Adrenal gland (tissue), 12 donors: ENCODE results near the gene HIRA. TPM values are rescaled to one million over a fixed set of nuclear protein-coding genes. Genes with fewer than 3 reads are reported as not detected.

ENCODE experiments used
- DNase-seq, 7 donors: peaks; one replicate each; pipeline ENCODE4 v3.0.0-alpha.2; 2019 to 2020
- H3K27ac ChIP-seq, 5 donors: fragments of 200-600 bp; sonication (generic) in 4 of 5; 1 replicate in 3 of 5; 2 replicates in 2 of 5; pipeline versions ENCODE4 v1.5.1 to v1.8.0; 2016 to 2020; ENCODE audit warnings: mild to moderate bottlenecking in 1 of 5
- H3K27me3 ChIP-seq: fragments of 200-600 bp; 2 replicates; pipeline ENCODE4 v1.8.0; 2021
- H3K36me3 ChIP-seq, 2 donors: fragments of 200-600 bp; replicated peaks in 1 of 2; 1 replicate in 1 of 2; 2 replicates in 1 of 2; pipeline versions ENCODE4 v1.5.1 to v1.8.0; 2018 to 2022
- H3K4me1 ChIP-seq, 2 donors: fragments of 200-600 bp; replicated peaks in 1 of 2; 1 replicate in 1 of 2; 2 replicates in 1 of 2; pipeline versions ENCODE4 v1.5.1 to v1.8.0; 2018 to 2021
- H3K4me3 ChIP-seq, 4 donors: fragments of 200-600 bp; sonication (generic) in 3 of 4; one replicate each; pipeline ENCODE4 v1.5.1; 2016 to 2018
- H3K9me3 ChIP-seq, 3 donors: fragments of 200-600 bp; sonication (generic) in 1 of 3; replicated peaks in 1 of 3; 1 replicate in 2 of 3; 2 replicates in 1 of 3; pipeline versions ENCODE4 v1.5.1 to v1.8.0; 2016 to 2021
- POLR2A ChIP-seq, 2 donors: fragments of 450-650 bp; IDR thresholded peaks; one replicate each; pipeline ENCODE4 v1.6.1; 2017; ENCODE audit warnings: antibody characterized with exemption in 2 of 2, mild to moderate bottlenecking in 2 of 2, moderate library complexity in 1 of 2
- whole genome bisulfite sequencing, 4 donors: extraction: QIAGEN DNeasy Blood & Tissue Kit in 2 of 4; methylation state at CpG; one replicate each; pipeline versions ENCODE4 v1.1.5 to v1.1.7; 2013 to 2017; 5-methylcytosine and 5-hydroxymethylcytosine counted together
- intact Hi-C, 2 donors: fragments of 100-400 bp; cut with DNase I; formaldehyde crosslinking; loops; one replicate each; pipeline versions ENCODE4 v1.14.1 to v1.15.0; 2022 to 2023
- polyA plus RNA-seq, 3 donors: library from polyadenylated mRNA; stranded (reverse); fragments of 200-250 nt in 2 of 3; fragments of 350-450 nt in 1 of 3; fragmentation: Illumina TruSeq in 1 of 3; extraction: RNeasy Lipid Tissue Mini Kit (QIAGEN cat#74804) in 1 of 3; gene quantifications; one replicate each; pipeline ENCODE4 v1.2.3, GENCODE V29; 2013 to 2014
- total RNA-seq, 9 donors: library from RNA; depleted of rRNA in 4 of 9; stranded (reverse); fragments of >200 nt in 4 of 9; fragments of 120-200 nt in 1 of 9; fragmentation: NEBNext Ultra II Directional in 1 of 9; extraction: Animal tissue kit (Norgen Biotek cat#: 25700) in 1 of 9; gene quantifications; one replicate each; pipeline versions ENCODE4 v1.1.0 to v1.2.4, GENCODE V29; 2013 to 2023
- TF ChIP-seq, protein P1 (sequence below), 6 experiments: fragments of 450-650 bp in 4 of 6; fragments of 200-600 bp in 2 of 6; sonication (generic) in 1 of 6; IDR thresholded peaks; 1 replicate in 5 of 6; 2 replicates in 1 of 6; pipeline versions ENCODE4 v1.5.1 to v1.8.0; 2016 to 2021; ENCODE audit warnings: antibody characterized with exemption in 6 of 6, mild to moderate bottlenecking in 2 of 6, moderate library complexity in 1 of 6
- donor health status: healthy with polysubstance abuse.
- donor health status: Bipolar disorder and iron deficiency.
- donor health status: DM: yes; HTN: yes; CAD: no.
- donor health status: DM: no; HTN: no; CAD: no.
- donor health status: DM: no; HTN: no; CAD: no.
- donor health status: DM: yes; HTN: yes; CAD: no.

The HIRA gene
- total and polyA plus RNA-seq, 12 donors = 8.4 to 47.8 (median 20.8) TPM

DNA sequence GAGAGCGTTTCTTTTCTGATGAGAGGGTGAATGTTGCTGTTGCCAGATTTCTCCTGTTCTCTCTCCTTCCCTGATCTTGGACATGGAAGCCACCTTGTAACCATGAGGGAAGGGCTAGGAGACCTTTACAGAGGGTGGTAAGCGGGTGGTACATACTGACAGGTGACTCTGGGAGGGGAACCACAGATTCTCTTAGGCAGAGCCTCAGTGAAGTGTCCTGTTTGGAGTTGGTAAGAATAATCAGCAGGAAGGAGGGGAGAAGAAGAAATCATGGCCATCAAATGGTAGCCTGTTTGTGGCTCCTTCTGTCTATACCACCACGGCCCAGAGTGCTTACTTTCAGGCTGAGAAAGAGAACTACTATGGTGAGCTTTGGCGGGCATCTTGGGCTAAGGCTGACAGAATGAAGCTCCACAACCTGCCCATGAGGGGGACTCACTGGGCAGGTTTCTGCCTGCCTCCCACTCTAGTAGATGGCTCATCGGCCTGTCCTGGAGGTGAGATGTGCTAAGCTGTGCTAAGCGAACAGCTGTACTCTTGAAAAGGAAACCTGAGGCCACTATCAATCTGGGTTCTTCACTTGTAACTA lies 84.8 kb downstream of the HIRA start:
- no peak overlapping the region for H3K4me3 ChIP-seq
- peaks cover 0 to 31% of the 10 kb centered on the region in 2 donors for H3K36me3 ChIP-seq
- DNase-seq = no peak
- TF ChIP-seq POLR2A (IDR thresholded peaks at IDR 0.05) = no peak
- TF ChIP-seq, protein P1, sequence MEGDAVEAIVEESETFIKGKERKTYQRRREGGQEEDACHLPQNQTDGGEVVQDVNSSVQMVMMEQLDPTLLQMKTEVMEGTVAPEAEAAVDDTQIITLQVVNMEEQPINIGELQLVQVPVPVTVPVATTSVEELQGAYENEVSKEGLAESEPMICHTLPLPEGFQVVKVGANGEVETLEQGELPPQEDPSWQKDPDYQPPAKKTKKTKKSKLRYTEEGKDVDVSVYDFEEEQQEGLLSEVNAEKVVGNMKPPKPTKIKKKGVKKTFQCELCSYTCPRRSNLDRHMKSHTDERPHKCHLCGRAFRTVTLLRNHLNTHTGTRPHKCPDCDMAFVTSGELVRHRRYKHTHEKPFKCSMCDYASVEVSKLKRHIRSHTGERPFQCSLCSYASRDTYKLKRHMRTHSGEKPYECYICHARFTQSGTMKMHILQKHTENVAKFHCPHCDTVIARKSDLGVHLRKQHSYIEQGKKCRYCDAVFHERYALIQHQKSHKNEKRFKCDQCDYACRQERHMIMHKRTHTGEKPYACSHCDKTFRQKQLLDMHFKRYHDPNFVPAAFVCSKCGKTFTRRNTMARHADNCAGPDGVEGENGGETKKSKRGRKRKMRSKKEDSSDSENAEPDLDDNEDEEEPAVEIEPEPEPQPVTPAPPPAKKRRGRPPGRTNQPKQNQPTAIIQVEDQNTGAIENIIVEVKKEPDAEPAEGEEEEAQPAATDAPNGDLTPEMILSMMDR (IDR thresholded peaks at IDR 0.05) = no peak
- no peak overlapping the region for H3K27ac ChIP-seq
- WGBS, 4 donors = 98 to 100% (median 98%) methylated on average over 6 of the region's 6 CpGs
- intact Hi-C loops = no loop called here
- H3K4me1 ChIP-seq = no peaks in the 10 kb centered on the region
- no peaks in the 10 kb centered on the region for H3K27me3 ChIP-seq
- H3K9me3 ChIP-seq = no peaks in the 10 kb centered on the region

DNA sequence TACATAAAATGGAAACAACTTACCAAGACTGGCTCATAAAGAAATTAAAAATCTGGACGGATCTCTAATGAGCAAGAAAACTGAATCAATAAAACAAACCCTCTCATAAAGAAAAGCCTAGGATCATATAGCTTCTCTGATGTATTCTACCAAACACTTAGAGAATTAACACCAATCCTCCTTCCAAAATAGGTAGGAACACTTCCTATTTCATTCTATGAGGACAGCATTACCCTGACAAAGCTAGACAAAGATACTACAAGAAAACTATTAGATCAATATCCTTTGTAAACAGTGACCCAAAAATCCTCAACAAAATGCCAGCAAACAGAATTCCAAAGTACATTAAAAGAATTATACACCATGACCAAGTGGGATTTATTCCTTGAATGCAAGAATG lies 87.1 kb downstream of the HIRA start:
- no peaks in the 10 kb centered on the region for H3K9me3 ChIP-seq
- H3K4me3 ChIP-seq = no peak overlapping the region
- peaks cover 0 to 8% of the 10 kb centered on the region in 2 donors for H3K36me3 ChIP-seq
- no peak for DNase-seq
- WGBS, 4 donors = 88 to 93% (median 92%) methylated on average over 1 of the region's 1 CpG
- intact Hi-C loops = no loop called here
- no peaks in the 10 kb centered on the region for H3K27me3 ChIP-seq
- H3K4me1 ChIP-seq = no peaks in the 10 kb centered on the region
- TF ChIP-seq, protein P1 (IDR thresholded peaks at IDR 0.05) = no peak
- TF ChIP-seq POLR2A (IDR thresholded peaks at IDR 0.05) = no peak
- no peak overlapping the region for H3K27ac ChIP-seq

DNA sequence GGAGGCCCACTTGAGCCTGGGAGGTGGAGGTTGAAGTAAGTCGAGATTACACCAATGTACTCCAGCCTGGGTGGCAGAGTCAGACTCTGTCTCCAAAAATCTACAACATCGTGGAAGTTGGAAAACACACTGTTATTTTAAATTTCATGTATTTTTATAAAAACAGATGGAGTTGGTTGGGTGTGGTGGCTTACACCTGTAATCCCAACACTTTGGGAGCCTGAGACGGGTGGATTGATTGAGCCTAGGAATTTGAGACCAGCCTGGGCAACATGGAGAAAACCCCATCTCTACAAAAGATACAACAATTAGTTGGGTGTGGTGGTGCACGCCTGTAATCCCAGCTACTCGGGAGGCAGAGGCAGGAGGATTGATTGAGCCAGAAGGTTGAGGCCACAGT lies 88.1 kb downstream of the HIRA start:
- no peak for TF ChIP-seq POLR2A (IDR thresholded peaks at IDR 0.05)
- TF ChIP-seq, protein P1 (IDR thresholded peaks at IDR 0.05) = no peak
- Histone ChIP-seq H3K4me1 (no peaks in the 10 kb centered on the region), H3K27ac (no peak overlapping the region), H3K27me3 (no peaks in the 10 kb centered on the region), H3K36me3 (peaks cover 0 to 8% of the 10 kb centered on the region in 2 donors), H3K4me3 (no peak overlapping the region), H3K9me3 (peaks cover 0 to 6% (median 0%) of the 10 kb centered on the region in 3 donors)
- intact Hi-C loops = no loop called here
- no peak for DNase-seq
- WGBS, 4 donors = 97 to 98% (median 98%) methylated on average over 5 of the region's 5 CpGs

DNA sequence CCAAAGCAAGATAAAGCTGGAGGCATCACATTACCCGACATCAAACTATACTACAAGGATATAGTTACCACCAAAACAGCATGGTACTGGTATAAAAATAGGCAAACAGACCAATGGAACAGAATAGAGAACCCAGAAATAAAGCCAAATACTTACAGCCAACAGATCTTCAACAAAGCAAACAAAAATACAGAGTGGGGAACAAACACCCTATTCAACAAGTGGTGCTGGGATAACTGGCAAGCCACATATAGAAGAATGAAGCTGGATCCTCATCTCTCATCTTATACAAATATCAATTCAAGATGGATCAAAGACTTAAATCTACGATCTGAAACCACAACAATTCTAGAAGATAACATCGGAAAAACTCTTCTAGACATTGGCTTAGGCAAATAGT lies 90.0 kb downstream of the HIRA start:
- WGBS, 4 donors = 63 to 100% (median 65%) methylated on average over 3 of the region's 3 CpGs
- H3K4me1 ChIP-seq = no peaks in the 10 kb centered on the region
- DNase-seq = no peak
- TF ChIP-seq, protein P1 (IDR thresholded peaks at IDR 0.05) = no peak
- no peak for TF ChIP-seq POLR2A (IDR thresholded peaks at IDR 0.05)
- no peaks in the 10 kb centered on the region for H3K27me3 ChIP-seq
- intact Hi-C loops = no loop called here
- peaks cover 0 to 8% of the 10 kb centered on the region in 2 donors for H3K36me3 ChIP-seq
- H3K27ac ChIP-seq = no peak overlapping the region
- H3K4me3 ChIP-seq = no peak overlapping the region
- H3K9me3 ChIP-seq = peaks cover 0 to 19% (median 14%) of the 10 kb centered on the region in 3 donors
